Activated CD4-positive, alpha-beta T cell treated with anti-CD3 and anti-CD28 coated beads, Interleukin-2, Interleukin-6, amounts not matched to agents 100 ng/mL and 50 ng/mL, durations not matched to agents 16 hours and 8 hours (primary cell): ENCODE measurements around the gene ZNRD2.
A peak's percentile ranks its signal among the peaks of the same experiment; 100 is the strongest.
"Not testable (repeated sequence)": the region's sequence is repeated elsewhere in the genome, so short reads cannot be mapped to it uniquely, and the experiment has no call there.

Experiments
- DNase-seq: peaks from one replicate; pipeline ENCODE4 v3.0.0-alpha.2; 2020

ZNRD2 gene, protein sequence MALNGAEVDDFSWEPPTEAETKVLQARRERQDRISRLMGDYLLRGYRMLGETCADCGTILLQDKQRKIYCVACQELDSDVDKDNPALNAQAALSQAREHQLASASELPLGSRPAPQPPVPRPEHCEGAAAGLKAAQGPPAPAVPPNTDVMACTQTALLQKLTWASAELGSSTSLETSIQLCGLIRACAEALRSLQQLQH

DNA sequence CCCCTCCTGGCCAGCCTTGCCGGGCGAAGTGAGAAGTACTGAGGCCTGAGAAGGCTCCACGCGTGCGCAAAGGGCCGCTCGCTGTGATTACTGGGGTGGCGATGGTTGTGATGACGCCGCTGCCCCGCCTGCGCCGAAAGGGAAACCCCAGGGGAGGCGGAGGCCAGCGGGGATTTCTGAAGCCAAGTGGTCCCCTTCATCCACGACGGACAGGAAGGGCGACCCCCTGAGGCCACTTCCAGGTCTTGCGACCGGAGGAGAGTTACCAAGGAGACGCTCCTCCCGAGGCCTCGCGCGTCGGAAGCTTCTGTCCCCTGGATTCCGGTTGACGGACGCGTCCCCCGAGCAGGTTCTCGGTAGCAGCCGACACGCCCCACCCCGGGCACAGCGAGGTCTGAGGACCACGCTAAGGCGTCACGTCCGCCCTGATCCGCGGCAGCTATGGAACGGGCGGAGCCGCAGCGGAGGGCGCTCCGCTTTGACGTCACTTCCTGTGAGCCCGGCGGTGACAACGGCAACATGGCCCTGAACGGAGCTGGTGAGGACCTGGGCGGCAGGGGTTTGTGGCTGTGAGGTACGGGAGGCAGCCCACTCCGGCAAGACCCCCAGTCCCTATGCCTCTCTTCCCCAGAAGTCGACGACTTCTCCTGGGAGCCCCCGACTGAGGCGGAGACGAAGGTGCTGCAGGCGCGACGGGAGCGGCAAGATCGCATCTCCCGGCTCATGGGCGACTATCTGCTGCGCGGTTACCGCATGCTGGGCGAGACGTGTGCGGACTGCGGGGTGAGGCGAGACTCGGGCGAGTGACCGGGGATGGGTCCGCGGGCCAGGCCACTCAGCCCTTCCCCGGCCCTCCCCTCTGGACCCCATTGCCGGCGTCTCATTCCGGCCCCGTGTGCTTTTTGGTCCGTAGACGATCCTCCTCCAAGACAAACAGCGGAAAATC, at the start of gene ZNRD2:
TSS of gene ZNRD2 (plus strand) at position 505 of the 946 bp plus-strand sequence. CDS start at position 520, 15 bp downstream.
- peak; percentile 99 for DNase-seq

DNA sequence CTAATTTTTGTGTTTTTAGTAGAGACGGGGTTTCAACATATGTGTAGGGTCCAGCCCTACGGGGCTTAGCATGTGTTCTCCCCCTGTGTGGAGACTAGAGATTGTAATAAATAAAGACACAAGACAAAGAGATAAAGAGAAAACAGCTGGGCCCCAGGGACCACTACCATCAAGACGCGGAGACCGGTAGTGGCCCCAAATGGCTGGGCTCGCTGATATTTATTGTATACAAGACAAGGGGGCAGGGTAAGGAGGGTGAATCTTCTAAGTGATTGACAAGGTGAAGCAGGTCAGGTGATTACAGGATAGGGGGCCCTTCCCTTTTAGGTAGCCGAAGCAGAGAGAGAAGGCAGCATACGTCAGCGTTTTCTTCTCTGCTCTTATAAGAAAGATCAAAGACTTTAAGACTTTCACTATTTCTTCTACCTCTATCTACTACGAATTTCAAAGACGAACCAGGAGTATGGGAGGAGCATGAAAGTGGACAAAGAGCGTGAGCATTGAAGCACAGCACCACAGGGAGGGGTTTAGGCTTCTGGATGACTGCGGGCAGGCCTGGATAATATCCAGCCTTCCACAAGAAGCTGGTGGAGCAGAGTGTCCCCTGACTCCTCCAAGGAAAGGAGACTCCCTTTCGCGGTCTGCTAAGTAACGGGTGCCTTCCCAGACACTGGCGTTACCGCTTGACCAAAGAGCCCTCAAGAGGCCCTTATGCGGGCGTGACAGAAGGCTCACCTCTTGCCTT, 48.3 kb upstream of the ZNRD2 start:
- not testable (repeated sequence) for DNase-seq

DNA sequence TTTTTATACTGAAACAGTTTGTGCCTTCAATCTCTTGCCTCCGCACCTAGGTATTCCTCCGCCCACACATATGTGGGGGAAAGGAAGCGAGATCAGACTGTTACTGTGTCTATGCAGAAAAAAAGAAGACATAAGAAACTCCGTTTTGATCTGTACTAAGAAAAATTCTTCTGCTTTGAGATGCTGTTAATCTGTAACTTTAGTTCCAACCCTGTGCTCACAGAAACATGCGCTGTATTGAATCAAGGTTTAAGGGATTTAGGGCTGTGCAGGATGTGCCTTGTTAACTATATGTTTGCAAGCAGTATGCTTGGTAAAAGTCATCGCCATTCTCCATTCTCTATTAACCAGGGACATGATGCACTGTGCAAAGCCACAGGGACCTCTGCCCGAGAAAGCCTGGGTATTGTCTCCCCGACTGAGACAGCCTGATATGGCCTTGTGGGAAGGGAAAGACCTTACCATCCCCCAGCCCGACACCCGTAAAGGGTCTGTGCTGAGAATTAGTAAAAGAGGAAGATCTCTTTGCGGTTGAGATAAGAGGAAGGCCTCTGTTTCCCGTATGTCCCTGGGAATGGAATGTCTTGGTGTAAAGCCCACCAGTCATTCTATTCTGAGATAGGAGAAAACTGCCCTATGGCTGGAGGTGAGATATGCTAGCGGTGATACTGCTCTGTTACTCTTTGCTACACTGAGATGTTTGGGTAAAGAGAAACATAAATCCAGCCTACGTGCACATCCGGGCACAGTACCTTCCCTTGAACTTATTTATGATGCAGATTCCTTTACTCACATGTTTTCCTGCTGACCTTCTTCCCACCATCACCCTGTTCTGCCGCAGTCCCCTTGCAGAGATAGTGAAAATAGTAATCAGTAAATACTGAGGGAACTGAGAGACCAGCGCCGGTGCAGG, 47.3 kb upstream of the ZNRD2 start:
- DNase-seq, result not testable (repeated sequence)

DNA sequence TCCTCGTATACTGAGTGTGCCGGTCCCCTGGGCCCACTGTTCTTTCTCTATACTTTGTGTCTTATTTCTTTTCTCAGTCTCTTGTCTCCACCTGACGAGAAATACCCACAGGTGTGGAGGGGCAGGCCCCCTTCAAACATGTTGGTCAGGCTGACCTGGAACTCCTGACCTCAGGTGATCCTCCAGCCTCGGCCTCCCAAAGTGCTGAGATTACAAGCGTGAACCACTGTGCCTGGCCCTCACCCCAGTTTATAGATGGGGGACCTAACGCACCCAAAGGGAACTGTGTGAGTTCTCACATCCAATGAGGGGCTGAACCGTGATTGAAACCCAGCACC, 46.7 kb upstream of the ZNRD2 start:
- not testable (repeated sequence) for DNase-seq

GRCh38 chr11:65524014-65524740, 46.1 kb upstream of the ZNRD2 start:
- no peak for DNase-seq

DNA sequence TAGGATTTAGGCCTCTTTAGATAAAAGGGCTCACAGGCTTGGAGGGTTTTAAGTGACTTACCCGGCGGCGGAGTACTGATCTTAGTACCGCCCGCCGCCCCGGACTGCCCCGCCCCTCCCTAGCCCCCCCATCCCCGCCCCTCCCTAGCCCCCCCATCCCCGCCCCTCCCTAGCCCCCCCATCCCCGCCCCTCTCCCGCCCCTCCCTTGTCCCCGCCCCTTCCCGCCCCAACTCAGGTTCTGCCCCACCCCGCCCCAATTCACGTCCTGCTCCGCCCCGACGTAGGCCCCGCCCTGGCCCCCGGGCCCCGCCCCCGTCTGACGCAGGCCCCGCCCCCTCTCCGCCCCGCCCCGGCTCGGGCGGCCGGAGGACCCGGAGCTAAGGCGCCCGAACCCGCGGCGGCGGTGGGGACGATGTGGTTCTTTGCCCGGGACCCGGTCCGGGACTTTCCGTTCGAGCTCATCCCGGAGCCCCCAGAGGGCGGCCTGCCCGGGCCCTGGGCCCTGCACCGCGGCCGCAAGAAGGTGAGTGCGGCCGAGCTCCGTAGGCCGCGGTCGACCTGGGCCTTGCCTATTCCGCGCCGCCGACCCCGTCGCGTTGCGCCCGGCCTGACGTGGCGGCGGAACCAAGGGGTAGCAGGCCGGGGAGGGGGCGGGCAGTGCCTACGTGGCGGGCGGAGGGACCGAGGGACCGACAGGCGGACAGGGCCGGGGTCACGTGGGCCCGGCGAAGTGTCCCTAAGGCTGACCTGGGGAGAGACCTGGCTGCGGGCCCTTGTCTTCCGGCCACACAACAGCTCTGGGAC, 45.3 kb upstream of the ZNRD2 start, which contains the start of gene SCYL1:
TSS of gene SCYL1 (plus strand) at position 343 of the 805 bp plus-strand sequence. CDS start at position 414, 71 bp downstream.
- peak; percentile 87 for DNase-seq

GRCh38 chr11:65525546-65526480, 44.5 kb upstream of the ZNRD2 start:
- DNase-seq, result no peak

GRCh38 chr11:65526744-65527143, 43.5 kb upstream of the ZNRD2 start:
- DNase-seq, result no peak

- DNase-seq, result no peak
These were observed 41.4 kb upstream of the ZNRD2 start for GRCh38 chr11:65528819-65529350.

DNA sequence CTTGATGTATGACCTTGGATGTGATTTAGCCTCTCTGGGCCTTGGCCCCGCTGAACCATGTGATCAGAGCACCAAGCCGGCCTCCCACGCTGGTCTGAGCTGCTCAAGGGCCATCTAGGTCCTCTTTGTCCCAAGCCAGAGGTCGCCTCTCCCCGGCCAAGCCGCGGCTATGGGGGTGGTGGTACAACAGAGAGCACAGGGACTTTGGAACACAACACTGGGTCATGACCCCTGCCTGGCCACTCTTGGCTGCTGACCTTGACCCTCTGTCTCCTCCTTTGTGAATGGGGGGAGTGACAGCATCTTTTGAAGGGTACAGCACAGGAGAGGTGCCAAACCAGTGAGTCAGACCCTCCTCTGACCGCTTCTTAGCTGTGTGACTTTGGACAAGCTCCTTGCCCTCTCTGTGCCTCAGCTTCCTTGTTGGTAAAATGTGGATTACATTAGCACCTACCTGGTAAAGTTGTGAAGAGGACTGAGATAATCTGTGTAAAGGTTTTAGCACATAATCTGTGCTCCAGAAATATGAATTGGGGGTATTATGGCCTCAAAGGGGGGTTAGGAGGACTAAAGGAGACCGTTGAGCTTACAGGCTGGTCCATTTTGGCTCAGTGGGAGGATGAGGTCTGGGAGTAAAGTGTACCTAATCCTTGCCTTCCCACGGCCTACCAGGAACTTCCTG, 40.7 kb upstream of the ZNRD2 start:
- no peak for DNase-seq

DNA sequence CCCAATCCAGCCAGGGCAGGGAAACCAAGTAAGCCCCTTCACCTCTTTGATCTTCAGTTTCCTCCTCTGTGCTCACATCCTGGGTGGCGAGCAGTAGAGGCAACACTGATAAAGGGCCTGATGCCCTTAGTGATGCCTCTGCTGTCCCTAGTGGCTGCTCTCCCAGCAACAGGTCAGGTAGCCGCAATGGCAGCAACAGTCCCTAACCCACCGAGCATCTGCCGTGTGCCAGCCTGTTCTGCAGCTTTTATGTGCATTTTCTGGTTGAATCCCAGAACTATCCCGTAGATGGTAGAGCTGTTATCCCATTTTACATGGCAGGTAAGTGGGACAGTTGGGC, 40.1 kb upstream of the ZNRD2 start:
- DNase-seq, result peak; percentile 32

- DNase-seq, result no peak
These were observed 37.8 kb upstream of the ZNRD2 start for GRCh38 chr11:65532388-65533064.

DNA sequence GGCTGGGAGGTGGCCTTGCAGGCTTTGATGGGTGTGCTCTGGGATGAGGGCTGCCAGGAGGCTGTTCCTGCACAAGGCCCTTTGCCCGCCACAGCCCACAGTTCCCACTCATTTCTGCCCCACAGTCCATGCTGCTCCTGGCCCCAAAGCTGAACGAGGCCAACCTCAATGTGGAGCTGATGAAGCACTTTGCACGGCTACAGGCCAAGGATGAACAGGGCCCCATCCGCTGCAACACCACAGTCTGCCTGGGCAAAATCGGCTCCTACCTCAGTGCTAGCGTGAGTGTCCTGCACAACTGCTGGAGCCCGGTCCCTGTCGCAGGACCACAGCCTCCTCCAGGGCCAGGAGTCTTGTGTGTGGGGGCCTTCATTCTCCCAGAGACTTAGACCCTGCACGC, 35.2 kb upstream of the ZNRD2 start:
- DNase-seq, result no peak

DNA sequence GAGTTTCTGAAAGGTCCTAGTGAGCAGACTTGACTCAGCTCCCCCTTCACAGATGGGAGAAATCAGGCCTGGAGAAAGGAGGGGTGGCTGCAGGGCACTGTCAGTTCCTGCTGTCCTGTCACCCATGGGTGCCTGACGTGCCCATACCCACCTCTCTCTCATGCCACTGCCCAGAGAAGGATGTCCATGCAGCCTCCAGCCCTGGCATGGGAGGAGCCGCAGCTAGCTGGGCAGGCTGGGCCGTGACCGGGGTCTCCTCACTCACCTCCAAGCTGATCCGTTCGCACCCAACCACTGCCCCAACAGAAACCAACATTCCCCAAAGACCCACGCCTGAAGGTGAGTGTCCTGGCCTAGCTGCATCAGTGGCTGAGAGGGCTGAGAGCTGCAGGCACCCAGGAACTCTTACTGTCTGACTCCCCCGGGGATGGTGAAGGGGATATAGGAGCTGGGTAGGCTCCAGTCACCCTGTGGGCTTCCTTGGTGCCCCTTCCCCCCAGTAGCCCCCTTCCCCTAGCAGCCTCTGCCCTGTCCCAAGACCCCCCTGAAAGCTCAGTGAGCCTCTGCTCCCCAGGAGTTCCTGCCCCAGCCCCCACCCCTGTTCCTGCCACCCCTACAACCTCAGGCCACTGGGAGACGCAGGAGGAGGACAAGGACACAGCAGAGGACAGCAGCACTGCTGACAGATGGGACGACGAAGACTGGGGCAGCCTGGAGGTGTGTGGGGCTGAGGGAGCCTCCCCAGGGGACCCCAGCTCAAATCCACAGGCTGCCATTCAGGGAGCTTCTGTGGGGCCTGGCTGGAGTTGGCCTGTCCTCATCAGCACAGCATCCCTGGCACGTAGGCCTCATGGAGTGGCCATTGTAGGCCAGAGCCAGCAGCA, 33.6 kb upstream of the ZNRD2 start:
- DNase-seq, result no peak

GRCh38 chr11:65537296-65537597, 33.0 kb upstream of the ZNRD2 start:
- no peak for DNase-seq

GRCh38 chr11:65537620-65538231, 32.6 kb upstream of the ZNRD2 start:
- no peak for DNase-seq
